Measurements from ENCODE around the gene NRARP. TPM values are rescaled to one million over a fixed set of nuclear protein-coding genes. Genes with fewer than 3 reads are reported as not detected.

The NRARP gene
- total and polyA plus RNA-seq, 2 of the 13 experiments (the other 11 are each of a cell fraction or from before 2014, with no cell fraction given) = 0.22 to 0.46 TPM

- TF ChIP-seq, protein P1, sequence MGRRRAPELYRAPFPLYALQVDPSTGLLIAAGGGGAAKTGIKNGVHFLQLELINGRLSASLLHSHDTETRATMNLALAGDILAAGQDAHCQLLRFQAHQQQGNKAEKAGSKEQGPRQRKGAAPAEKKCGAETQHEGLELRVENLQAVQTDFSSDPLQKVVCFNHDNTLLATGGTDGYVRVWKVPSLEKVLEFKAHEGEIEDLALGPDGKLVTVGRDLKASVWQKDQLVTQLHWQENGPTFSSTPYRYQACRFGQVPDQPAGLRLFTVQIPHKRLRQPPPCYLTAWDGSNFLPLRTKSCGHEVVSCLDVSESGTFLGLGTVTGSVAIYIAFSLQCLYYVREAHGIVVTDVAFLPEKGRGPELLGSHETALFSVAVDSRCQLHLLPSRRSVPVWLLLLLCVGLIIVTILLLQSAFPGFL (CRISPR knock-in tag; IDR thresholded peaks at IDR 0.05) = no peak
- TF ChIP-seq POLR2AphosphoS2 (IDR thresholded peaks at IDR 0.05; ENCODE audit: low read depth, low read length) (no peak), MEIS1 (CRISPR knock-in tag; IDR thresholded peaks at IDR 0.05; ENCODE audit: borderline replicate concordance) (no peak), ZNF451 (CRISPR knock-in tag; IDR thresholded peaks at IDR 0.05) (no peak), ZSCAN12 (CRISPR knock-in tag; IDR thresholded peaks at IDR 0.05) (no peak), PRDM10 (CRISPR knock-in tag; IDR thresholded peaks at IDR 0.05; ENCODE audit: low read depth) (no peak), TRIM24 (CRISPR knock-in tag; IDR thresholded peaks at IDR 0.05) (no peak), ZNF569 (CRISPR knock-in tag; IDR thresholded peaks at IDR 0.05; ENCODE audit: borderline replicate concordance) (no peak), ZNF383 (CRISPR knock-in tag; IDR thresholded peaks at IDR 0.05; ENCODE audit: borderline replicate concordance) (no peak), ONECUT2 (CRISPR knock-in tag; IDR thresholded peaks at IDR 0.05) (no peak), HOXA9 (CRISPR knock-in tag; IDR thresholded peaks at IDR 0.05; ENCODE audit: borderline replicate concordance) (no peak), ZNF468 (CRISPR knock-in tag; IDR thresholded peaks at IDR 0.05) (no peak), ZNF20 (CRISPR knock-in tag; IDR thresholded peaks at IDR 0.05) (peak; percentile 84; the same call in 1 of the 2 replicates), ATF4 (CRISPR knock-in tag; IDR thresholded peaks at IDR 0.05) (no peak), ZNF512 (CRISPR knock-in tag; IDR thresholded peaks at IDR 0.05) (no peak)
- TF ChIP-seq, protein P2, sequence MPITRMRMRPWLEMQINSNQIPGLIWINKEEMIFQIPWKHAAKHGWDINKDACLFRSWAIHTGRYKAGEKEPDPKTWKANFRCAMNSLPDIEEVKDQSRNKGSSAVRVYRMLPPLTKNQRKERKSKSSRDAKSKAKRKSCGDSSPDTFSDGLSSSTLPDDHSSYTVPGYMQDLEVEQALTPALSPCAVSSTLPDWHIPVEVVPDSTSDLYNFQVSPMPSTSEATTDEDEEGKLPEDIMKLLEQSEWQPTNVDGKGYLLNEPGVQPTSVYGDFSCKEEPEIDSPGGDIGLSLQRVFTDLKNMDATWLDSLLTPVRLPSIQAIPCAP (CRISPR knock-in tag; IDR thresholded peaks at IDR 0.05; ENCODE audit: low read depth) = 0 out of 2 replicates have a peak, but pooled peaks have one; percentile 47
- TF ChIP-seq, protein P3, sequence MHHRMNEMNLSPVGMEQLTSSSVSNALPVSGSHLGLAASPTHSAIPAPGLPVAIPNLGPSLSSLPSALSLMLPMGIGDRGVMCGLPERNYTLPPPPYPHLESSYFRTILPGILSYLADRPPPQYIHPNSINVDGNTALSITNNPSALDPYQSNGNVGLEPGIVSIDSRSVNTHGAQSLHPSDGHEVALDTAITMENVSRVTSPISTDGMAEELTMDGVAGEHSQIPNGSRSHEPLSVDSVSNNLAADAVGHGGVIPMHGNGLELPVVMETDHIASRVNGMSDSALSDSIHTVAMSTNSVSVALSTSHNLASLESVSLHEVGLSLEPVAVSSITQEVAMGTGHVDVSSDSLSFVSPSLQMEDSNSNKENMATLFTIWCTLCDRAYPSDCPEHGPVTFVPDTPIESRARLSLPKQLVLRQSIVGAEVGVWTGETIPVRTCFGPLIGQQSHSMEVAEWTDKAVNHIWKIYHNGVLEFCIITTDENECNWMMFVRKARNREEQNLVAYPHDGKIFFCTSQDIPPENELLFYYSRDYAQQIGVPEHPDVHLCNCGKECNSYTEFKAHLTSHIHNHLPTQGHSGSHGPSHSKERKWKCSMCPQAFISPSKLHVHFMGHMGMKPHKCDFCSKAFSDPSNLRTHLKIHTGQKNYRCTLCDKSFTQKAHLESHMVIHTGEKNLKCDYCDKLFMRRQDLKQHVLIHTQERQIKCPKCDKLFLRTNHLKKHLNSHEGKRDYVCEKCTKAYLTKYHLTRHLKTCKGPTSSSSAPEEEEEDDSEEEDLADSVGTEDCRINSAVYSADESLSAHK (CRISPR knock-in tag; IDR thresholded peaks at IDR 0.05; ENCODE audit: borderline replicate concordance) = no peak; the same call in 1 of the 2 replicates
Observed at GRCh38 chr9:137276473-137277328, 25.4 kb downstream of the NRARP start (continued).
